HG03045 (cell line): Measurements from ENCODE around the gene UBALD2.
"Not testable (repeated sequence)": the region's sequence is repeated elsewhere in the genome, so short reads cannot be mapped to it uniquely, and the experiment has no call there.

Experiments used
- ATAC-seq: cut with Tn5 transposase; IDR thresholded peaks from one replicate; pipeline ENCODE4 v1.9.1; 2021; ENCODE audit warnings: mild to moderate bottlenecking, moderate library complexity; ENCODE audit not compliant: unreplicated experiment

UBALD2 gene

DNA sequence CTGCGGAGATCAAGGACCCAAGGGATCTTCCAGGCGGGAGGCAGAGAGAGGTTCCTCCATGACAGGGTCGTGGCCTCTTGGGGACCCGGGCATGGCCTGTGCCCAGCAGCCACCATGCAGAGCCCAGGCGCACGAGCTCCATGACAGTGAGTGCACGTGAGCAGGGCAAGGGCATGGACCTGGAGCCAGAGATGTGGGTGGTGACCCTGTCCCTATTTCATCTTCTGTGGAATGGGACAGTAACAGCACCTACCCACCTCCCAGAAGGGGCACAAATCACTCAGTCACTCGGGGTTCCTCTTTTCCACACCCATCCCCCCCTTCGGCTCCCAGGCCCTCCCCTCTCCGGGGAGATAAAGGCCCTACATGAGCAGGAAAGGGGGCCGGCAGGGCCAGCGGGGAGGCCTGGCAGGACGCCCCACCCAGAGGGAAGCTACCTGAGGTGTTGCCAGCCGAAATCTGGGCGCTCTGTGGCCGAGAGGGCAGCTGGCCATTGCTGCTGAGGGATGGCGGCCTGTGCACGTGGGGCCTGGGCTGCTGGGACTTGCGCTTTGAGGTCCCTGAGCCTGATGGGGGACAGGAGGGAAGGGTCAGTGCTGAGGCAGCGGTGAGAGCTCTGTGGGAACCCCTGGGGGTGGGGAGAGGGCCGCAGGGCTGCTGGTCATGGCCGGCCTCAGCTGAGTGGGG lies 10.4 kb downstream of the UBALD2 start:
- no peak for ATAC-seq

- ATAC-seq, result no peak
These were observed 10.9 kb downstream of the UBALD2 start for GRCh38 chr17:76276069-76276431.

DNA sequence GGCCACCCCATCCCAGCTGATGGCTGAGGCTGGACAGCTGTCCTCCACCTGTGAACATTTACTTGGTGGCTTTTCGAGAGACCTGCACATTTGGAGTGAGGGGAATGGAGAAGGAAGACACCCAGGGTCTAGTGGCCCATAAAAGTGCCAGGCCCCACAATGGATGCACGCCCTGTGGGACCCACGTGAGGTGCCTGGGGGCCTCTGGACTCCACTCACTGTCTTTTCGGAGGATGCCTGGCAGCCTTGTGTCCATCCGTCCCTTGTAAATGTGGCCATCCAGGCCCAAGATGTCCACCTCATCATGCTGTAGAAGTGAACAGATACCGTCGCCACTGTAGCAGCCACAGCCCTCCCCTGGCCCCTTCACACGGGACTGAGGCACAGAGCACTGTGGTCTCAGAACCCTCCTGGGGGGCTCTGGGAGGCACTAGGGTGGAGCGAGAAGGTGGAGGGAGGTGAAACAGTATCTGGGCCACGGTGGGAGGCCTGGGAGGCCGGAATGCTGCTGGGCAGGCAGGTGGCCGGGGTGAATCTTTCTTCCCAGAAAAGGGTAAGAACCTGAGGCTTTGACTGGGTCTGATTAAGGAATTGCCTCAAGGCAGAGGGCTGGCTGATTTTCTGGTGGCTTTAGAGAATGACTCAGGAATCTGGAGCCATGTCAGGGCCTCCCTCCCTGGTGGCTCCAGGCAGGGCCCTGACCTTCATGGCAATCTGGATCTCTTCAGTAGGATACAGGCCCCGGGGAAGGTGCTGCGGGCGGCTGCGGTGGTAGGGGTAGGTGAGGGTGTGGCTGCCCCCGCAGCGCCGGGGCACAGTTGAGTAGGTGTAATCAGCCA lies 11.5 kb downstream of the UBALD2 start:
- ATAC-seq, result no peak

DNA sequence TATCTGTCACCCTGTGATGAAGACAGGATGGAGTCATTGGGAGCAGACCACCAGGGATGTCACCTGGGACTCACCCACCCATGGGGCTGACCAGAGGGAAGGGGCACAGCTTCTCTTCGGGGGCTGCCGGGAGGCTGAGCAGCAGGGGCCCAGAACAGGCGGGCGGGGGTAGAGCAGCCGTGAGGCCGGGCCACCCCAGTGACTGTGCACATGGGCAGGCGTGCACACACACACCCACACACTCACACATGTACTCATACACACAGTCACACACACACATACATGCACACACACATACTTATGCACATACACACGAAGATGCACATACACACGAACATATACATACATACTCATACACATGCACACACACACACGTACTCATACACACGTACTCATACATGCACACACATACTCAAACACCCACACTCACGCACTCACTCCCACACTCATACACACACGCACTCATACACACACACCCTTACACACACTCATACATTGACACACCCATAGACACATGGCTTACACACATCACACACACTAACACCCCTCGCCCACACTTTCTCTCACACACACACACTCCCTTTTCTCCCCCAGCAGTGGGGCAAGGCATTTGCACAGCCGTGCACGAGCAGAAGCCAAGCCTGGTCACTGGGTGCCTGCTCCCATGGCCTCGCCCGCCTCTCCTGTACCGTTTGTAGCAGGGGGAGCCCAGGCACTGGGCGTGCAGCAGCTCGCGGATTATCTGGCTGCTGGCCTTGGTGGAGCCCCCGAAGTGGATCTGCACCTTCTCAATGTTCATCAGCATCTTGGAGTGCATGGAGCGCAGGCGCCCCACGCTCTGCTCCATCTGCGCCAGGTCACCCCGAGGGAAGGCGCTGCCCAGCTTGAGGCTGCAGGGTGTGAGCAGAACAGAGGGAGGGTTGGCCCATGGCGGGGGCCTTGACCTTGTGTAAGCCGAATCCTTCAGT lies 12.4 kb downstream of the UBALD2 start:
- no peak for ATAC-seq

- ATAC-seq, result no peak
These were observed 13.2 kb downstream of the UBALD2 start for GRCh38 chr17:76278268-76278908.

DNA sequence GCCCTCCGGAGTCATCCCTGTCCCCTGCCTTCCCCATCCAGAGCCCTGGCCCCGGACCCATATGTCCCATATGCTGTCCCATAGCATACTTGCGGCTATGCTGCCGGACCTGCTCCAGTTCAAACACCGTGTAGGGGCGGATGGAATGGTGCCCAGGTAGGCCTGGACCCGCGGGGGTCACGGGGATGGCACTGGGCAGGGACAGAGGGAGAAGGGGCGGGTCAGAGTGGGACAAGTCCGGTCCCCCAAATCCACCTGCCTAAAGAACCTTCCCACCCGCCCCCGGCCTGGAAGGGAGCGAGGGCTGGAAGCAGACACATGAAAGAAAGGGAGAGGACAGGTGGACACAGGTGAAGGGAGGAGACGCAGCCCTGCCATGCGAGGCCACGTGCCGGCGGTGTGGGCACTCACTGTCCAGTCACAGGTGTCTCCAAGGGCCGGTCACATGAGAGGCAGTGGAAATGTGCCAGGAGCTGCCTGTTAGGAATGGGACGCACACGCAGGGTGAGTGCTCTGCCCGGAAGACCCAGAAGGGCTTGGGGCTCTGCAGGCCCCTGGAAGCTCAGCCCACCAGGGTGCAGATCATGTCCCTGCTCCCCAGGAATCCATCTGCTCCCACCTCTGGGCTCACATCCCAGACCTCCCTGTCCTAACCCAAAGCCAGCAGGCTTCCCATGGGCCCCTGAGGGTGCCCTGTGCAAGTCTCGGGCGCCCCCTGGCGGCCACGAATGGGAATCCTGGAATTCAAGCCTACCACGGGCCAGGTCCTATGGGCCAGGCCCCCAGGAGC lies 14.0 kb downstream of the UBALD2 start:
- ATAC-seq, result no peak

- no peak for ATAC-seq
These were observed 14.7 kb downstream of the UBALD2 start for GRCh38 chr17:76279742-76280287.

DNA sequence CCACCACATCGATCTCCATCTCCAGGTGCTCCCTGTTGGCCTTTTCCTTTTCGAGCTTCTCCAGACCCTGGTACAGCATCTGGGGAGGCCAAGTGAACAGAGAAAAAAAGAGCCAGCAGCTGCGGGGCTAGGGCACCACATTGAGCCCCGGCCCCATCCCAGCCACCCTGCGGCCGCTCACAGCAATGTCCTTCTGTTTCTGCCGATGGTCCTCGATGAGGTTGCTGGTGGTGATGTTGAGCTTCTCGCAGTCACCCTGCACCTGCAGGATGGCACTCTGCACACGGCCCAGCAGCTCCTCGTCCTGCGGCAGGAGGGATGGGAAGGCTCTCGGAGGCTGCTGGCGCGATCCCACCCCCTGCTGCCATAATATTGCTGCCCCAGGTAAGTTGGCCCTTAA lies 15.5 kb downstream of the UBALD2 start:
- no peak for ATAC-seq

- no peak for ATAC-seq
These were observed 16.6 kb downstream of the UBALD2 start for GRCh38 chr17:76281573-76282371.

DNA sequence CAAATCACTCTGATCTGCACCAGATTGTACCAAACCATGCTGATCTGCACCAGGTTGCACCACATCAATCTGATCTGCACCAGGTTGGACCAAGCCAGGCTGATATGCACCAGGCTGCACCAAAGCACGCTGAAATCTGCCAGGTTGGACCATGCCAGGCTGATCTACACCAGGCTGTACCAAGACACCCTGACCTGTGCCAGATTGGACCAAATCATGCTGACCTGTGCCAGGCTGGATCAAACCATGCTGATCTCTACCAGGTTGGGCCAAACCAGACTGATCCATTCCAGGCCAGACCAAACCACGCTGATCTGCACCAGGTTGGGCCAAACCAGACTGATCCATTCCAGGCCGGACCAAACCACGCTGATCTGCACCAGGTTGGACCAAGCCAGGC lies 27.4 kb downstream of the UBALD2 start:
- ATAC-seq, result no peak

DNA sequence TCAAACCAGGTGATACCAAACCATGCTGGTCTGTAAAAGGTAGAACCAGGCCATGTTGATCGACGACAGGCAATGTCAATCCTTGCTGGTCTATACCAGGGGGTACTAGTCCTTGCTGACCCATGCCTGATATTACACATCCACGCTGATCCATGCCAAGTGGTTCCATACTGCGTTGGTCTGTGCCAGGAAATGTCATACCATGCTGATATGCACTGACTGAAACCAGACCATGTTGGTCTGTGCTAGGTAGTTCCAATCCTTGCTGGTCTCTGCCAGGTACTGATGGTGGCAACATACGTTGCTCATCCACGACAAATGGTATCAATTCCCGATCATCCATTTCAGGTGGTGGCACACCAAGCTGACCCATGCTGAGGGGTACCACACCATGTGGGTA lies 28.0 kb downstream of the UBALD2 start:
- no peak for ATAC-seq

DNA sequence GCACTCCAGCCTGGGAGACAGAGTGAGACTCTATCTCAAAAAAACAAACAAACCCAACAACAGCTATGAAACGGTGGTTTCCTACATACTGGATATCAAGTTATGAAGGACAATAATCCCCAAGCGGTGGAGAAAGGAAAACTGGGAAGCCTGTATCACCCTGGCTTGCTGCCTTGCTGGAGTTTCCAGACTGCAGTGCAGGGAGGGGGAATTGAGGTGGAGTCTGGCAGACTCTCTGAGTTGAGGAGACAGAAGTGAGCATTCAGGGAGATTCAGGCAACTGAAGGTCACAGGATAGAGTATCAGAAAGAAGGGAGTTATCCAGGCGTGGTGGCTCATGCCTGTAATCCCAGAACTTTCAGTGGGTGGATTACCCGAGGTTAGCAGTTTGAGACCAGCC lies 31.0 kb downstream of the UBALD2 start:
- no peak for ATAC-seq

- no peak for ATAC-seq
These were observed 31.7 kb downstream of the UBALD2 start for GRCh38 chr17:76296889-76297288.

- ATAC-seq, result no peak
These were observed 32.3 kb downstream of the UBALD2 start for GRCh38 chr17:76297436-76297835.

DNA sequence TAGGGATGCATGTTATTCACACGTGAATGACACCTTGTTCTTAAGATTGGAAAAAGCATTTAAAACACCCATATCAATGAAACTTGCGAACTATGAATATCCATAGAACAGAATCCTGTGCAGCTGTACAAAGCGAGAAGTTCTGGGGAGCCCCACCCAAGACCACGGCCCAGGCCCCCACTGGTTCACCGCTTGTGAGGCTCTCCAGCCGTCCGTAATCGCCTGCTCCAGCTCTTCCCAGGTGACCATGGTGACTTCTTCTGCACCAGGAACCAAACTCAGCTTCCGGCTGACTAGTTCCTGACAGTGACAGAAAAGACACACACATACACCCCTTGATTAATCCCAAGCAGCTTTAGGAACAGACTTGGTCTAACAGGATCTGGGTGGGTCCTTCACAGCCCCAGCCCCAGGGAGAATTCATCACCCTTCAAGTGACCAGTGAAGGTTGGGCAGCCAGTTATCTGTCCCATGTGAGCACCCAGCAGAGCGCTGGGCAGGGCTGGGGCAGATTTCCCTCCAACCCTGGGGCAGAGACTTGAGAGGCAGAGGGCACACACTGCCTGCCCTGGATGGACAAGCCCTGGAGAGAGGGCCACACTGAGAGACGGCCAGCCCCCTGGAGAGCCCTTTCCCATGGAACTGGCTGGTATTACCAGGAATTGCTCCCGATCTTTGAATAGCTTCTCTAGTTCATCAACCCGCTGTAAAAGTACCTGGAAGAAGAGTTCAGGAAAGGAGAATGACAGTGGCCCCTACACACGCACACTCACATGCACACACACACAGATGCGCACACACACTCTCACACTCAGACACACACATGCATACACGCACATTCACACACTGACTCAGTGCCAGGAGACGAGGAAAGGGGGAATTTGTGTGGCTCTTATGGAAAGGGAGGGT lies 39.3 kb downstream of the UBALD2 start:
- no peak for ATAC-seq

DNA sequence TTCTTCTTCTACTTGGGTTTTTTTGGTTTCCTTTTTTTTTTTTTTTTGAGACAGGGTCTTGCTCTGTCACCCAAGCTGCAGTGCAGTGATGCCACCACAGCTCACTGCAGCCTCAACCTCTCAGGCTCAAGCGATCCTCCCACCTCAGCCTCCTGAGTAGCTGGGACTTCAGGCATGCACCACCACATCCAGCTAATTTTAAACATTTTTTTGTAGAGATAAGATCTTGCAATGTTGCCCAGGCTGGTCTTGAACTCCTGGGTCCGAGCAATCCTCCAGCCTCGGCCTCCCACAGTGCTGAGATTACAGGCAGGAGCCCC lies 39.9 kb downstream of the UBALD2 start:
- ATAC-seq, result not testable (repeated sequence)

- ATAC-seq, result no peak
These were observed 42.3 kb downstream of the UBALD2 start for GRCh38 chr17:76307299-76307965.

DNA sequence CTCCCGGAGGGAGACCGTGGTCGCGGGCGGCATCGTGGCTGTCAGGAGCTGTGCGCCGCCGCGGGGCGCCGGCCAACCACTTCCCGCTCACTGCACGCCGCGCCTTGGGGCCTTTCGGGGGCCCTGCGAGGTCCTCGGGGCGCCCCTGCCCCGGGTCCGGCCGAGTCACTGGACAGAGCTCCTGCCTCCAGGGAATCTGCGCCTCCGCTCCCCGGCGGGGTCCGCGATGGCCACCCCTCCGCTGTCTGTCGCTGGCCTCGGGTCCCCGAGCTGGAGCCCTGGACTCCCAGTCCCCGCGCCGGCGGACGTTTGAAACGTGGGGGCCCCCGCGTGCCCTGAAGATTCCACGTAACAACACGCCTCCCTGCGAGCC lies 42.8 kb downstream of the UBALD2 start, which contains the start of gene QRICH2:
TSS of gene QRICH2 (minus strand) at position 311 of the 373 bp plus-strand sequence. CDS start at position 33, 278 bp downstream.
- no peak for ATAC-seq
